ENCODE data around the gene DKK2. TPM values are rescaled to one million over a fixed set of nuclear protein-coding genes. Genes with fewer than 3 reads are reported as not detected.

The DKK2 gene
- total RNA-seq, 4 donors from 2014 or later, result 2.6 to 3.4 (median 2.9) TPM

GRCh38 chr4:106967892-106968291 lies 68.2 kb downstream of the DKK2 start:
- TF ChIP-seq CTCF (IDR thresholded peaks at IDR 0.05; ENCODE audit: low read depth), result no peak

GRCh38 chr4:106953036-106953705 lies 82.9 kb downstream of the DKK2 start:
- TF ChIP-seq CTCF (IDR thresholded peaks at IDR 0.05; ENCODE audit: low read depth), result no peak

- no peak for TF ChIP-seq CTCF (IDR thresholded peaks at IDR 0.05; ENCODE audit: low read depth)
Observed at GRCh38 chr4:106951891-106952290, 84.2 kb downstream of the DKK2 start.

- TF ChIP-seq CTCF (IDR thresholded peaks at IDR 0.05; ENCODE audit: low read depth), result no peak
Observed at GRCh38 chr4:106941841-106942240, 94.3 kb downstream of the DKK2 start.

- no peak for TF ChIP-seq CTCF (IDR thresholded peaks at IDR 0.05; ENCODE audit: low read depth)
Observed at GRCh38 chr4:106930522-106930921, 105.6 kb downstream of the DKK2 start.

GRCh38 chr4:106929248-106929647 lies 106.9 kb downstream of the DKK2 start:
- TF ChIP-seq CTCF (IDR thresholded peaks at IDR 0.05; ENCODE audit: low read depth), result no peak

- TF ChIP-seq CTCF (IDR thresholded peaks at IDR 0.05; ENCODE audit: low read depth), result no peak
Observed at GRCh38 chr4:106914223-106914622, 121.9 kb downstream of the DKK2 start.

Data from subcutaneous adipose tissue (tissue), 4 donors.